Measurements from ENCODE around the gene DNAJC15. TPM values are rescaled to one million over a fixed set of nuclear protein-coding genes. Genes with fewer than 3 reads are reported as not detected.

The DNAJC15 gene
- total and polyA plus RNA-seq, 2 of the 8 experiments (the other 6 are each of a cell fraction or from before 2014, with no cell fraction given), result 5.8 to 20.8 TPM

- 0 out of 2 replicates have a peak, but pooled peaks have one; percentile 40 for TF ChIP-seq USF2 (IDR thresholded peaks at IDR 0.05; ENCODE audit: low read length)
Measured at GRCh38 chr13:43023289-43023963, at the start of gene DNAJC15 (continued).
